Vagina (tissue), 2 donors: ENCODE results near the gene ASAP2. TPM values are rescaled to one million over a fixed set of nuclear protein-coding genes. Genes with fewer than 3 reads are reported as not detected.

Experiments
- DNase-seq, 2 donors: peaks; one replicate each; pipeline ENCODE4 v3.0.0-alpha.2; 2017; ENCODE audit errors: extremely low spot score in 2 of 2
- H3K27ac ChIP-seq: fragments of 200-600 bp; sonication (generic); one replicate; pipeline ENCODE4 v1.5.1; 2019
- H3K27me3 ChIP-seq: fragments of 200-600 bp; sonication (generic); one replicate; pipeline ENCODE4 v1.5.1; 2019
- H3K36me3 ChIP-seq, 2 donors: fragments of 200-600 bp; sonication (generic); one replicate each; pipeline ENCODE4 v1.5.1; 2017 to 2019
- H3K4me1 ChIP-seq: fragments of 200-600 bp; sonication (generic); one replicate; pipeline ENCODE4 v1.5.1; 2019
- H3K4me3 ChIP-seq, 2 donors: fragments of 200-600 bp; sonication (generic); 1 replicate in 1 of 2; 2 replicates in 1 of 2; pipeline ENCODE4 v1.5.1; 2016 to 2019
- H3K9me3 ChIP-seq: fragments of 200-600 bp; sonication (generic); one replicate; pipeline ENCODE4 v1.5.1; 2019
- CTCF ChIP-seq, 3 experiments: fragments of 450-650 bp in 2 of 3; fragments of 200-600 bp in 1 of 3; sonication (generic) in 1 of 3; IDR thresholded peaks; one replicate each; pipeline ENCODE4 v1.5.1; 2017 to 2019; ENCODE audit warnings: antibody characterized with exemption in 3 of 3, mild to moderate bottlenecking in 2 of 3, moderate library complexity in 2 of 3
- POLR2A ChIP-seq, 2 donors: fragments of 450-650 bp; IDR thresholded peaks; one replicate each; pipeline ENCODE4 v1.6.1; 2017; ENCODE audit warnings: antibody characterized with exemption in 2 of 2, mild to moderate bottlenecking in 2 of 2, moderate library complexity in 2 of 2
- POLR2AphosphoS5 ChIP-seq, 2 donors: sonication (generic); formaldehyde crosslinking; IDR thresholded peaks; one replicate each; pipeline ENCODE4 v1.9.0; 2017; ENCODE audit warnings: antibody characterized with exemption in 2 of 2, mild to moderate bottlenecking in 2 of 2, low read depth in 1 of 2; ENCODE audit not compliant: insufficient read depth in 1 of 2
- intact Hi-C: fragments of 100-400 bp; cut with DNase I; formaldehyde crosslinking; loops from one replicate; pipeline ENCODE4 v1.15.1; 2023
- total RNA-seq: library from RNA; depleted of rRNA; stranded (reverse); fragments of >200 nt; gene quantifications from one replicate; pipeline ENCODE4 v1.2.3, GENCODE V29; 2016

The ASAP2 gene
- total RNA-seq, 1 donor from 2014 or later: 36.3 TPM

- Histone ChIP-seq H3K4me3 (no peak overlapping the region), H3K9me3 (no peaks in the 10 kb centered on the region), H3K27me3 (no peaks in the 10 kb centered on the region), H3K27ac (no peak overlapping the region), H3K36me3 (no peaks in the 10 kb centered on the region), H3K4me1 (peaks cover 81% of the 10 kb centered on the region)
- intact Hi-C loops: no loop called here
- no peak for DNase-seq
- TF ChIP-seq POLR2A (IDR thresholded peaks at IDR 0.05) (no peak), POLR2AphosphoS5 (IDR thresholded peaks at IDR 0.05; ENCODE audit: insufficient read depth in 1 of 2, low read depth in 1 of 2) (no peak), CTCF (IDR thresholded peaks at IDR 0.05) (no peak)
These were observed 26.3 kb downstream of the ASAP2 start for GRCh38 chr2:9232886-9233285.

GRCh38 chr2:9234680-9235146, 28.1 kb downstream of the ASAP2 start:
- Histone ChIP-seq H3K4me3 (peak overlapping the region in 1 of 2 donors; percentile 12), H3K9me3 (no peaks in the 10 kb centered on the region), H3K27me3 (no peaks in the 10 kb centered on the region), H3K36me3 (no peaks in the 10 kb centered on the region), H3K4me1 (peaks cover 86% of the 10 kb centered on the region), H3K27ac (peak overlapping the region; percentile 83)
- DNase-seq: no peak
- intact Hi-C loops: no loop called here
- no peak for TF ChIP-seq POLR2A (IDR thresholded peaks at IDR 0.05)
- TF ChIP-seq POLR2AphosphoS5 (IDR thresholded peaks at IDR 0.05; ENCODE audit: insufficient read depth in 1 of 2, low read depth in 1 of 2): peak in 1 of 2 donors; percentile 31

GRCh38 chr2:9235147-9236044, 28.8 kb downstream of the ASAP2 start:
- DNase-seq: no peak
- intact Hi-C loops: no loop called here
- Histone ChIP-seq H3K27ac (peak overlapping the region; percentile 83), H3K9me3 (no peaks in the 10 kb centered on the region), H3K4me3 (peak overlapping the region in 1 of 2 donors; percentile 12), H3K4me1 (peaks cover 79% of the 10 kb centered on the region), H3K36me3 (no peaks in the 10 kb centered on the region), H3K27me3 (no peaks in the 10 kb centered on the region)
- TF ChIP-seq POLR2AphosphoS5 (IDR thresholded peaks at IDR 0.05; ENCODE audit: insufficient read depth in 1 of 2, low read depth in 1 of 2) (peak in 1 of 2 donors; percentile 36), POLR2A (IDR thresholded peaks at IDR 0.05) (no peak)

- no peak for DNase-seq
- intact Hi-C loops: no loop called here
- TF ChIP-seq POLR2AphosphoS5 (IDR thresholded peaks at IDR 0.05; ENCODE audit: insufficient read depth in 1 of 2, low read depth in 1 of 2): no peak
- no peak for TF ChIP-seq CTCF (IDR thresholded peaks at IDR 0.05)
- Histone ChIP-seq H3K9me3 (no peaks in the 10 kb centered on the region), H3K4me1 (peaks cover 73% of the 10 kb centered on the region), H3K27me3 (no peaks in the 10 kb centered on the region), H3K4me3 (no peak overlapping the region), H3K27ac (peak overlapping the region; percentile 83), H3K36me3 (no peaks in the 10 kb centered on the region)
These were observed 29.4 kb downstream of the ASAP2 start for GRCh38 chr2:9236045-9236344.

GRCh38 chr2:9236867-9237266, 30.3 kb downstream of the ASAP2 start:
- no peak for DNase-seq
- Histone ChIP-seq H3K4me3 (no peak overlapping the region), H3K27me3 (no peaks in the 10 kb centered on the region), H3K4me1 (peaks cover 70% of the 10 kb centered on the region), H3K36me3 (no peaks in the 10 kb centered on the region), H3K27ac (peak overlapping the region; percentile 59), H3K9me3 (no peaks in the 10 kb centered on the region)
- no peak for TF ChIP-seq POLR2AphosphoS5 (IDR thresholded peaks at IDR 0.05; ENCODE audit: insufficient read depth in 1 of 2, low read depth in 1 of 2)
- no peak for TF ChIP-seq POLR2A (IDR thresholded peaks at IDR 0.05)
- no peak for TF ChIP-seq CTCF (IDR thresholded peaks at IDR 0.05)
- intact Hi-C loops: no loop called here

GRCh38 chr2:9237831-9238230, 31.2 kb downstream of the ASAP2 start:
- peak overlapping the region; percentile 59 for H3K27ac ChIP-seq
- TF ChIP-seq POLR2AphosphoS5 (IDR thresholded peaks at IDR 0.05; ENCODE audit: insufficient read depth in 1 of 2, low read depth in 1 of 2) (no peak), CTCF (IDR thresholded peaks at IDR 0.05) (no peak), POLR2A (IDR thresholded peaks at IDR 0.05) (no peak)
- H3K27me3 ChIP-seq: no peaks in the 10 kb centered on the region
- no peak for DNase-seq
- intact Hi-C loops: no loop called here
- H3K36me3 ChIP-seq: no peaks in the 10 kb centered on the region
- peaks cover 61% of the 10 kb centered on the region for H3K4me1 ChIP-seq
- H3K9me3 ChIP-seq: no peaks in the 10 kb centered on the region
- no peak overlapping the region for H3K4me3 ChIP-seq
